ENCODE results near the gene IQCB1.
"Not testable (repeated sequence)": the region's sequence is repeated elsewhere in the genome, so short reads cannot be mapped to it uniquely, and the experiment has no call there.

IQCB1 gene

GRCh38 chr3:121748680-121749275, 86.1 kb downstream of the IQCB1 start:
- DNase-seq (ENCODE audit: low spot score) = peak; percentile 18

GRCh38 chr3:121747976-121748375, 86.9 kb downstream of the IQCB1 start:
- no peak for DNase-seq (ENCODE audit: low spot score)

GRCh38 chr3:121743106-121743505, 91.8 kb downstream of the IQCB1 start:
- DNase-seq (ENCODE audit: low spot score) = not testable (repeated sequence)

- DNase-seq (ENCODE audit: low spot score) = no peak
Observed at GRCh38 chr3:121740896-121741295, 94.0 kb downstream of the IQCB1 start.

DNA sequence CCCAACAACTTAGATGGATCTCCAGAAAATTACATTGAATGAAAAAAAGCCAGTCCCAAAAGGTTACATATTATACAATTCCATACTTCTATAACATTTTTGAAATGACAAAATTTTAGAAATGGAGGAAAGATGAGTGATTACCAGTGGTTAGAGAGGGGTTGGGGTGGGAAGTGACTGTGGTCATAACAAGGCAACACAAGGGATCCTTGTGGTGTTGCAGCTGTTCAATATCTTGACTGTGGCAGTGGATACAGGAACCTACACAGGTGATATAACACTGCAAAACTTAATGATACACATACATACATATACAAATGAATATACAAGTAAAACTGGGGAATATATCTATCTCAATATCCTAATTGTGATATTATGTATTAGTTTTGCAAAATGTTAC, 95.0 kb downstream of the IQCB1 start:
- no peak for DNase-seq (ENCODE audit: low spot score)

DNA sequence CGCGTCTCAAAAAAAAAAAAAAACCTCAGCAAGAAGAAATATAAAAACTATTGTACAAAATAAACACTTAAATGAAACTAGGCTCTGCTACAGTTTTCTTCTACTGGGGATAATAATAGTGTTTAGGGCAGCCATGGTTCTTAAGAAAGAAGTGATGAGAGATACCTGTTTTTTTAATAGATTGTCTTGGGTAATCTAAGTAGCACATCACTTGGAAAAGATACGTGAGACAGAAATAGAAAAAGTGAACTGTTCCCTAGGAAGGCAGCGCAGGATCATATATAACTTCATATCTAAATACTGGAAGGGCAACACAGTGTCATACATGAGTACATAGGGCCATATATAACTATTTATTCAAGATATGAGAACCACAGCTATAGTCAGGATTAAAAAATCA, 97.2 kb downstream of the IQCB1 start:
- no peak for DNase-seq (ENCODE audit: low spot score)

GRCh38 chr3:121736112-121736511, 98.7 kb downstream of the IQCB1 start:
- no peak for DNase-seq (ENCODE audit: low spot score)

GRCh38 chr3:121735047-121735696, 99.7 kb downstream of the IQCB1 start:
- DNase-seq (ENCODE audit: low spot score) = no peak

DNA sequence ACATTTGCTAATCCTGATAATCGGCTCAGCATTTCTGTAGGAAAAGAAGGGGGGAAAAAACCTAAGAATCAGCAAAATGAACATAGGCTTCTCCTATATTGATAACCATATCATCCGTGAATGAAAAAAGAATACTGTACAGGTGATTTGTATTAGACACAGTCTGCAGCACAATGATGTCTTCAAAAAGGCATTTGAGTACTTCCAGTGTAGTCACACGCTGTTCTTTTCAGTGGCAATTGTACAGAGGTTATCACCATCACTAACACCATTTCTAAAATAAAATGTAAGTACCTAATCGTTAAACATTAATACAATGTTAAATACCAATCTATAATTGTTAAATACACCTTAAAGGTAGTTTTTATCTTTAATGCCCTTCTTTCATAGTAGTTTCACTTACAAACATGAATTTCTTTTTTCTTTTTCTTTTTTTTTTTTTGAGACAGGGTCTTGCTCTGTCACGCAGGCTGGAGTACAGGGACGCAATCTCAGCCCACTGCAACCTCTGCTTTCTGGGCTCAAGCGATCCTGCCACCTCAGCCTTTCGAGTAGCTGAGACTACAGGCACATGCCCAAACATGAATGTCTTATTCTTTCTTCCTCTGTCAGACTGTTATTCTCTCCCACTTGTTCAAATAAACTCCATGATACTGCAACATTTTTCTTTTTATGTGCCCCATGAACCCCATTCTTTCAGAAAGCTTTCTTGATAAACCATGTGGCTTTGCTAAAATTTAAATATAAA, 103.7 kb downstream of the IQCB1 start:
- DNase-seq (ENCODE audit: low spot score) = no peak

DNA sequence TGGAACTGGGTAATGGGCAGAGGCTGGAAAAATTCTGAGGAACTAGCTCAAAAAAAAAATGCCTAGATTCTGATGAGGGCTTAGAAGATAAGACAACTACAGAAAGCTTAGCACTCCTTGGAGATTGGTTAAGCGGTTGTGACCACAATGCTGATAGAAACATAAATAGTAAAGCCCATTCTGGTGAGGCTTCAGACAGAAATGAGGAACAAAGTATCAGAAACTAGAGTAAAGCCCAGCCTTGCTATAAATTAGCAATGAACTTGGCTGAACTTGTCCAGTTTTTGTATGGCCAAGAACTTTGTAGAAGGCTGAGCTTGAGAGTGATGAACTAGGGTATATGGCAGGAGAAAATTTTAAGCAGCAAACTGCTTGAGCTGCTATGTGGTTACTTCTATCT, 110.7 kb downstream of the IQCB1 start:
- DNase-seq (ENCODE audit: low spot score) = no peak

DNA sequence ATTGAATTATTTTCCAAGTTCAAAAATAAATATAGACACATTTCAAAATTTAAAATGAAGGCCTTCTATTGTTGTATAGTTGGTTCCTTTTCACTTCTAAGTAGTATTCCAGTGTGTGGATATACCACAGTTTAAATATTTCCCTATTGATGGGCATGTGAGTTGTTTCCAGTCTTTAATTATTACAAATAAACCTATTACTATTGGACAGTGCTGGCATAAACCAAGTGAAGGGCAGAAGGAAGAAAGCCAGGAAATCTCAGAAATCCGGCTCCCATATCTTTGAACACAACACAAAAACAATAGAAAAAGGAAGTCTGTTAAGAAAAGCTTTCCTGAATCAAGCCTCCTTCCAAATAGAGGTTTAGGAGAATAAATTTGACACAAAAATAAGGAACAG, 111.4 kb downstream of the IQCB1 start:
- no peak for DNase-seq (ENCODE audit: low spot score)

DNA sequence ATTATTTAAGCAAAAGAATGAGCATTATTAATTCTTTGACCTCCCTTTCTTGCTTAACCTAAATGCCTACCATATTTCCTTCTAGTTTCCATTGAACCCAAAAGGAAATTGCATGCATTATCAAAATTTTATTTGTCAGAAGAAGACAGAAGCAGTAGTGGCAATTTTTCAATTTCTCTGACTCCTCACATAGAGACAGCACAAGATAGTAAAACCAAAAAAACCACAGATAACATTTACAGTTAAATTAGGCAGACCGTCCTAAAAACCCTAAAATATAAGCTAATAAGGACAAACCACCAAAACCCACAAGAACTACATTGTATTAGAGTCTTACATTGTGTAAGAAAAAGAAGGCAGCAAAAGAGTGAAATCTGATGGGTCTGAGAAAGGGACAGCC, 112.4 kb downstream of the IQCB1 start:
- DNase-seq (ENCODE audit: low spot score) = no peak

DNA sequence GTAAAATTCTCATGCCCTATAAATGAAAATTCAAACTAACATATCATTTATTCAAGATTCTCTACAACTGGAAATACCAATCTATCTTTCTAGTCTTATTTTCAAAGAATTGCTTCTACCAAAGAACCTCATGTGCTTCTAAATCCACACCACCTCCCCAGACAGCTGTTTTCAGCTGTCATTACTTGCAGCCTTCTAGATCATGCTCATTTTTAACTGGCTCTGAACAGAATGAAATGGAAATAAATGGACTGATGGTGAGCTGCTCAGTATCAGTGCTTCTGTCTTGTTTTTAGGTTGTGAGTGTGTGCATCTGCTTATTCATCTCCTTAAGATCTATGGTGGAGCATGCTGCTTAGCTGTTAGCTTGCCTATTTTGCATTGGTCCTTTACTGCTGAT, 114.7 kb downstream of the IQCB1 start:
- DNase-seq (ENCODE audit: low spot score) = no peak
